BLaER1 (cell line): ENCODE measurements around the gene ANO10.
"Not testable (repeated sequence)": the region's sequence is repeated elsewhere in the genome, so short reads cannot be mapped to it uniquely, and the experiment has no call there.

Experiments
- H3K27ac ChIP-seq: shearing (Covaris generic); formaldehyde crosslinking; 2 replicates; pipeline ENCODE4 v1.8.1; 2022
- H3K27me3 ChIP-seq: shearing (Covaris generic); formaldehyde crosslinking; 2 replicates; pipeline ENCODE4 v1.8.1; 2022
- H3K36me3 ChIP-seq: shearing (Covaris generic); formaldehyde crosslinking; 2 replicates; pipeline ENCODE4 v1.8.1; 2022
- H3K4me1 ChIP-seq: shearing (Covaris generic); formaldehyde crosslinking; 2 replicates; pipeline ENCODE4 v1.8.1; 2022
- H3K4me2 ChIP-seq: shearing (Covaris generic); formaldehyde crosslinking; 2 replicates; pipeline ENCODE4 v1.8.1; 2022
- H3K4me3 ChIP-seq: shearing (Covaris generic); formaldehyde crosslinking; 2 replicates; pipeline ENCODE4 v1.8.1; 2022
- H3K9ac ChIP-seq: shearing (Covaris generic); formaldehyde crosslinking; 2 replicates; pipeline ENCODE4 v1.8.1; 2022
- H3K9me3 ChIP-seq: shearing (Covaris generic); formaldehyde crosslinking; 2 replicates; pipeline ENCODE4 v1.8.1; 2022
- H4K20me1 ChIP-seq: shearing (Covaris generic); formaldehyde crosslinking; 2 replicates; pipeline ENCODE4 v1.8.1; 2022
- Cebpa-rat ChIP-seq: shearing (Covaris generic); IDR thresholded peaks from 2 replicates; pipeline ENCODE4 v1.8.1; 2022

ANO10 gene

DNA sequence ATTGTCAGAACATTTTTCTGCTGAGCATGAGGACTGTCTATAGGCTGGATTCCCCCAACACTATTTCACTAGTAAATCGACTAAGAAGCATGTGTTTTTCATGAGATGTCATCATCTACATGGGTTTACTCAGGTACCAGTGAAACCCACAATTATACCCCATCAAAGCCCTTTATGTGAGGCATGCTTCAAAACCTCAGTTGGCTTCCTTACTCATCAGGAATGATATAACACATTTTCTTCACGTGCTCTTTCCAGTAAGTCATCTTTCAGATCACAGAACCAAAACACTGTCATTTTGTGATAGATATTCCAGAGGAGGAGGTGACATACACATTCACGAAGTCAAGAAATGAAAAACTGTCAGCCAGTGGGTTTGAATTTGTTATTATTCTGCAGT lies 116.5 kb downstream of the ANO10 start:
- Histone ChIP-seq H3K27me3 (no peaks in the 10 kb centered on the region), H3K4me2 (no peak overlapping the region), H3K36me3 (no peaks in the 10 kb centered on the region), H3K4me3 (no peak overlapping the region), H4K20me1 (no peaks in the 10 kb centered on the region), H3K27ac (no peak overlapping the region), H3K4me1 (no peaks in the 10 kb centered on the region), H3K9me3 (no peaks in the 10 kb centered on the region), H3K9ac (no peak overlapping the region)
- TF ChIP-seq Cebpa-rat: no peak

DNA sequence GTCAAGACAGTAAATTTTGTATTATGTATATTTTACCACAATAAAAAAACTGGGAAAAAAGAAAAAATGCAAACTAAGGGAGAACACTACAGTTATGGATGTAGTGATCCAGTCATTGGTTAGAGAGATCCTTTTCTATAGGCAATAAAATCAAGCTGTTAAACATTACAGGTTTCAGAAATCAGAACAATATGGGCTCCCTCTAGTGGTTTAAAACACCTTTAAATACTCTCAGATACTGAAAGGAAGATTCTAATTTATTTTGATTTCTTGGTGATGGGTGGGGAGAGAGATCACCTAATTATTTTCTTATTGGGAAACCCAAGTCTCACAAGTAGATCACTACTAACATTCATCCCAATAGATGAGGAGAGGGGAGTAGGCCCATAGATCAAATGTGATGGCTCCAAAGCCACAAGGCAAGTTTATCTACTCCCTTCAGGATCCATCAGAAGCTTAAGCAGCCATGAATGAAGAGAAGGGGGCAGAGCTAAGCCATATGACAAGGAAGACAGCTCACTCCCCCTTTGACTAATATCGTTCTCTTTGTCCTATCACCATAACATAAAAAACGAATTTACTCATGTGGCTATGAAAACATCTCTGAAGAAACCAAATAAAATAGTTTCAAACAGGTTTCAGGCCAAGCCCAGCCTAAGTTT lies 118.6 kb downstream of the ANO10 start:
- H3K9ac ChIP-seq: no peak overlapping the region
- no peaks in the 10 kb centered on the region for H3K4me1 ChIP-seq
- H3K36me3 ChIP-seq: no peaks in the 10 kb centered on the region
- no peaks in the 10 kb centered on the region for H4K20me1 ChIP-seq
- no peak overlapping the region for H3K4me3 ChIP-seq
- no peaks in the 10 kb centered on the region for H3K9me3 ChIP-seq
- H3K4me2 ChIP-seq: no peak overlapping the region
- no peaks in the 10 kb centered on the region for H3K27me3 ChIP-seq
- H3K27ac ChIP-seq: no peak overlapping the region
- TF ChIP-seq Cebpa-rat: no peak

DNA sequence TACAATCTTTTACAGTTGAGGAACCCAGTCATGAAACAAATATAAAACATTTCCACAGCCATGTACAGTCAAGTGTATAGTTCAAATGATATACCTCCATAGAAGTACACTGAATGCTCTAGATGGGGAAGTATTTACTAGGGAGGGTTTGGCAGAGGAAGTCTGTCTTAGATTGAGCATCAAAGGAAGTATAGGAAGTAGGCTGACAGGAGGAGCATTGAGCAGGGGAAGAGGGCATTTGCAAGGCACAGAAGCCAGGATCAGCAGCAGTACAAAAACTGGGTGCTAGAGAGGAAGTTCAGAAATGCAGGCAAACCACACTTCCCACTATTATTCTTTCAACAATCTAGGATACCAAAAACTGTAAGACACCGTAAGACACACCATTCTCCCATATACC lies 122.6 kb downstream of the ANO10 start:
- no peak overlapping the region for H3K4me2 ChIP-seq
- TF ChIP-seq Cebpa-rat: no peak
- H3K9ac ChIP-seq: no peak overlapping the region
- H3K27me3 ChIP-seq: no peaks in the 10 kb centered on the region
- no peak overlapping the region for H3K27ac ChIP-seq
- H3K4me1 ChIP-seq: no peaks in the 10 kb centered on the region
- no peaks in the 10 kb centered on the region for H4K20me1 ChIP-seq
- no peaks in the 10 kb centered on the region for H3K9me3 ChIP-seq
- H3K36me3 ChIP-seq: no peaks in the 10 kb centered on the region
- H3K4me3 ChIP-seq: no peak overlapping the region

DNA sequence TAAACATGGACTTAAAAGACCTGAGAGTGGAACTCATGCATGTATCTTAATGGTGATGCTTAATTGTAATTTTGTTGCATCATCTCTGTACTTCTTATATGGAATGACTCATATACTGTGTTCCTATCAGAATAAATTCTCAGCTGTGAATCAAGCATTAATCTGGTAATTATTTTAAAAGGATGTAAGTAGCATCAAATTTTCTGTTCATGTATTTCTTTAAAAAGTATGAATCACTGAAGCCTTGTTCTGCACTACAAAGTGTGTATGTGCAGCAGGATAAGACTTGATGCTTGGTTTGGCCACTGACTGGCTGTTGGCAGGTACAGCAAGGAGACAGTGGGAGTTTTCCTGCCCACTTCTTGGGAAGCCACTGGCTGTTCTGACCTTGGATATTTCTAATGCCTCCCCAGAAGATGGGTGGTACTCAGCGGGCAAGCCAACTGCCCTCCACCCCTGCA lies 123.9 kb downstream of the ANO10 start:
- H3K4me3 ChIP-seq: no peak overlapping the region
- no peaks in the 10 kb centered on the region for H4K20me1 ChIP-seq
- H3K4me2 ChIP-seq: no peak overlapping the region
- H3K27me3 ChIP-seq: no peaks in the 10 kb centered on the region
- H3K27ac ChIP-seq: no peak overlapping the region
- no peaks in the 10 kb centered on the region for H3K9me3 ChIP-seq
- H3K4me1 ChIP-seq: no peaks in the 10 kb centered on the region
- H3K9ac ChIP-seq: no peak overlapping the region
- TF ChIP-seq Cebpa-rat: no peak
- no peaks in the 10 kb centered on the region for H3K36me3 ChIP-seq

DNA sequence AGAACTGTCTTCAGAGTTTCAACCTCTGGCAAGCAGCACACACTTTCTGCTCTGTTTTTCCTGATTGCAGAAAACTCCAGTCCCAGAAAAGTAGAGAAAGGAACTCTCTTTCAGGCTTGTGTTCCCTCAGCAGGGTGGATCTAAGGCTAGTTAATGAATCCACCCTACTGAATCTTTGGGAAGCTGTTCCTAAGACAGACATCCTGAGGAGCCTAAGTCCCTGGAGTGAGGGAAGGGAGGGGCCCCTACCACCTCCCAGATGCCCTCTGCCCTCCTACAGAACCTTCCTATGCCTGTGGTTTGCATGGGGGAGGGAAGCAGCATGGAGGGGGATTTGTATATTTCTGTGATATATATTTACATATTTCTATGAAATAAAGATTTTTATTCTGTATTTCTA lies 124.4 kb downstream of the ANO10 start:
- H3K9me3 ChIP-seq: no peaks in the 10 kb centered on the region
- H3K27me3 ChIP-seq: no peaks in the 10 kb centered on the region
- TF ChIP-seq Cebpa-rat: no peak
- no peak overlapping the region for H3K27ac ChIP-seq
- H3K9ac ChIP-seq: no peak overlapping the region
- no peaks in the 10 kb centered on the region for H3K36me3 ChIP-seq
- H3K4me2 ChIP-seq: no peak overlapping the region
- H3K4me1 ChIP-seq: no peaks in the 10 kb centered on the region
- no peak overlapping the region for H3K4me3 ChIP-seq
- H4K20me1 ChIP-seq: no peaks in the 10 kb centered on the region

DNA sequence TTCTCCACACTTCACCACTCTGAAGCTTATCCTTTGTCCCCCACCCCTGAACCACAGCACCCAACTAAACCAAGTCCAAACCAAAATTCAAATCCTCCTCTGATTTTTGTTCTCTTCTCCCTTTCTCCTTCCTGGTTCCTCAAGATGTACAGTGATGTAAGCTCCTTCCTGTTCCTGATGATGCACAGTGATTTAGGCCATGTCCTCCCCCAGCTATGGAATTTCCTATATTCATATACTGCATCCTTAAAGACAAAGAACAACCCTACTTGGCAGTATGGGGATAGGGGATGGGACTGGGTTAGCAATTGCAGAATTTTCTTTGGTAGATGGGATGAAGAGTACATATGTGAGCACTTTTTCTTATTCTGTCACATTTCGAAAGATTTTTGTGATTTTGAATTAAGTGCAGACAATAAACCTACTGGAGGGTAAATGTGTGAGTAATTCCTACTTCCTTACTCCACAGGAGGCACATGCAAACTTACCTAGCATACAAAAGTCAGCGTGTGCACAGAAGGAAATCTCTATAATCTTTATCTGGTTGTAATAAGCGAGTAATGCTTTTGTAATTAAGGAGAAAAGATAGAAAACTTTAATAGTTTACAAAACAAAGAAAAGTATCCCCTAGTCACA lies 125.0 kb downstream of the ANO10 start:
- H3K4me1 ChIP-seq: no peaks in the 10 kb centered on the region
- H3K9ac ChIP-seq: no peak overlapping the region
- TF ChIP-seq Cebpa-rat: no peak
- no peaks in the 10 kb centered on the region for H3K27me3 ChIP-seq
- no peak overlapping the region for H3K27ac ChIP-seq
- H3K9me3 ChIP-seq: no peaks in the 10 kb centered on the region
- no peak overlapping the region for H3K4me3 ChIP-seq
- H3K4me2 ChIP-seq: no peak overlapping the region
- H3K36me3 ChIP-seq: no peaks in the 10 kb centered on the region
- H4K20me1 ChIP-seq: no peaks in the 10 kb centered on the region

DNA sequence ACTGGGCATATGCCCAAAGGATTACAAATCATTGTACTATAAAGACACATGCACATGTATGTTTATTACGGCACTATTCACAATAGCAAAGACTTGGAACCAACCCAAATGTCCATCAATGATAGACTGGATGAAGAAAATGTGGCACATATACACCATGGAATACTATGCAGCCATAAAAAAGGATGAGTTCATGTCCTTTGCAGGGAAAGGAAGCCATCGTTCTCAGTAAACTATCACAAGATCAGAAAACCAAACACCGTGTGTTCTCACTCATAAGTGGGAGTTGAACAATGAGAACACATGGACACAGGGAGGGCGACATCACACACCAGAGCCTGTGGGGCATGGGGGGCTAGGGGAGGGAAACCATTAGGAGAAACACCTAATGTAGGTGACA lies 128.9 kb downstream of the ANO10 start:
- not testable (repeated sequence) for H3K4me3 ChIP-seq, H3K9ac ChIP-seq, H3K36me3 ChIP-seq, H3K9me3 ChIP-seq, H3K4me2 ChIP-seq, H3K4me1 ChIP-seq, H3K27me3 ChIP-seq, H3K27ac ChIP-seq, H4K20me1 ChIP-seq

DNA sequence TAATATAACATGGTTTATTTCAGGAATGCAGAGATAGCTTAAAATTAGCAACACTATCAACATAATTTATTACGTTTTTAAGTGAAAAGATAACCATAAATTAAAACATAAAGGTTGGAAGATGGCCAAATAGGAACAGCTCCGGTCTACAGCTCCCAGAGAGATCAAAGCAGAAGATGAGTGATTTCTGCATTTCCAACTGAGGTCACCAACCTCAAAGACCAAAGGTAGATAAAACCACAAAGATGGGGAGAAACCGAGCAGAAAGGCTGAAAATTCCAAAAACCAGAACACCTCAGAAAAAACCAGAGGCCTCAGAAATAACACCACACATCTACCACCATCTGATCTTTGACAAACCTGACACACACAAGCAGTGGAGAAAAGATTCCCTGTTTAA lies 130.0 kb downstream of the ANO10 start:
- not testable (repeated sequence) for H3K4me2 ChIP-seq, H4K20me1 ChIP-seq, H3K9ac ChIP-seq, H3K9me3 ChIP-seq, H3K4me1 ChIP-seq, H3K36me3 ChIP-seq, H3K27me3 ChIP-seq, H3K4me3 ChIP-seq, H3K27ac ChIP-seq

DNA sequence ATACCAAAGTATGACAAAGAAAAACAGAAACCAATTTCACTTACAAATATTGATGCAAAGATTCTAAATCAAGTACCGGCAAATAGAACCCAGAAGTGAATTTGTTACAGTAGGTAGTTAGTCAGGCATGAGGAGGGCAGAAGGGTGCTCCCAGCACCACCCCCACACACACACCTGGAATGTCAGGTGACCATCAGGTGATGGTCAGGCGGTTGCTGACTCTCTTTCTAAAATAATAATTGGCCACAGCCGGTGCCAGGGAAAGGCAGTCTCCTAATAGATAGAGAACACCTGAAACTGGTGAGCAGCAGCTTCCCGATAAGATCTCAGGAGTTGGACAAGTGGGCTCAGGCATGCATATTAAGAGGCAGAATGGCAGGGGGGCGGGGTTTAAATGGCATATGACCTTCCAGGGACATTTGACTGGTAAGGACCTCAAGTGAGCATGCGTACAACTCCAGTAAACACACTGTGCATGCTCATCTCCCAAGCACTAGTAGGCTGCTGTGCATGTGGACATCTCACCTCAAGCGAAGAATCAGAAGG lies 131.1 kb downstream of the ANO10 start:
- H4K20me1 ChIP-seq: no peaks in the 10 kb centered on the region
- TF ChIP-seq Cebpa-rat: no peak
- no peaks in the 10 kb centered on the region for H3K4me1 ChIP-seq
- no peak overlapping the region for H3K9ac ChIP-seq
- H3K9me3 ChIP-seq: peaks cover 2% of the 10 kb centered on the region; the same call in 1 of the 2 replicates
- H3K27me3 ChIP-seq: no peaks in the 10 kb centered on the region
- H3K27ac ChIP-seq: no peak overlapping the region
- no peak overlapping the region for H3K4me3 ChIP-seq
- no peaks in the 10 kb centered on the region for H3K36me3 ChIP-seq
- H3K4me2 ChIP-seq: no peak overlapping the region

DNA sequence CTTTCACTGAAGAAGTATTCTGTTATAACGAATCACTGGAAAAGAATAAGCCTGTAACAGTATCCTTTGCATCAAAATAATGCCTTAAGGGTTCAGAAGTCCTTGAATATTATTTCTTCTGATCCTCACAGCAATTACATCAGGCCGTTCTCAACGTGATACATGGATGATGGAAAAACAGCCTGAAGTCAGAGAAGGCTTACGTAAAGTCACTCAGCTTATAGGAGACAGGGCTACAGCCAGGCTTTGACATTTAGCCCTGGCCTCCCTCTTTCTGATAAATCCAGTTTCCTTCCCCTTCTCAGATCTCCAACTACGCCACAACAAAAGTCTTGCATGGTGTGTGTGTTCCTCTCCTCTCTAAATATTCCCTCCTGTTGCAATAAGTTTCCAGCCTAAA lies 131.9 kb downstream of the ANO10 start:
- H3K4me3 ChIP-seq: no peak overlapping the region
- H3K27ac ChIP-seq: no peak overlapping the region
- no peaks in the 10 kb centered on the region for H3K27me3 ChIP-seq
- no peaks in the 10 kb centered on the region; the same call in 1 of the 2 replicates for H3K36me3 ChIP-seq
- H4K20me1 ChIP-seq: no peaks in the 10 kb centered on the region
- H3K4me2 ChIP-seq: no peak overlapping the region
- H3K9ac ChIP-seq: no peak overlapping the region
- H3K4me1 ChIP-seq: no peaks in the 10 kb centered on the region
- TF ChIP-seq Cebpa-rat: no peak
- H3K9me3 ChIP-seq: peaks cover 10% of the 10 kb centered on the region
